Astrocyte (in vitro differentiated cells and primary cell): ENCODE measurements around the gene DDX6. TPM values are rescaled to one million over a fixed set of nuclear protein-coding genes. Genes with fewer than 3 reads are reported as not detected.

Experiments used
- DNase-seq: peaks from one replicate; pipeline ENCODE4 v3.0.0-alpha.2; 2010; ENCODE audit warnings: low read depth
- FAIRE-seq: peaks from 2 replicates; lab custom pipeline; 2011; peaks lifted over from hg19 to GRCh38; lab: Jason Lieb, UNC
- H2AFZ ChIP-seq: 2 replicates; pipeline ENCODE4 v1.6.0; 2012; ENCODE audit warnings: low read depth, low read length, inconsistent platforms
- H3K27ac ChIP-seq: 2 replicates; pipeline ENCODE4 v1.5.1; 2011; ENCODE audit warnings: low read depth, low read length, inconsistent platforms
- H3K27me3 ChIP-seq: 2 replicates; pipeline ENCODE4 v1.6.0; 2011; ENCODE audit warnings: low read length, inconsistent platforms; ENCODE audit not compliant: insufficient read depth
- H3K36me3 ChIP-seq: 2 replicates; pipeline ENCODE4 v1.5.1; 2011; ENCODE audit warnings: low read length, inconsistent platforms; ENCODE audit not compliant: insufficient read depth
- H3K4me1 ChIP-seq: 2 replicates; pipeline ENCODE4 v1.5.1; 2011; ENCODE audit warnings: low read length, inconsistent platforms; ENCODE audit not compliant: insufficient read depth
- H3K4me2 ChIP-seq: 2 replicates; pipeline ENCODE4 v1.6.0; 2012; ENCODE audit warnings: low read length, inconsistent platforms
- H3K4me3 ChIP-seq: 2 replicates; pipeline ENCODE4 v1.5.1; 2011; ENCODE audit warnings: low read depth, mild to moderate bottlenecking, low read length, inconsistent platforms; ENCODE audit not compliant: insufficient read depth
- H3K79me2 ChIP-seq: 2 replicates; pipeline ENCODE4 v1.6.0; 2012; ENCODE audit warnings: mild to moderate bottlenecking, low read length, inconsistent platforms; ENCODE audit not compliant: insufficient read depth
- H3K9ac ChIP-seq: 2 replicates; pipeline ENCODE4 v1.6.0; 2012; ENCODE audit warnings: mild to moderate bottlenecking, low read length, inconsistent platforms
- H3K9me3 ChIP-seq: 2 replicates; pipeline ENCODE4 v1.5.1; 2012; ENCODE audit warnings: low read depth, mild to moderate bottlenecking, low read length, inconsistent platforms; ENCODE audit not compliant: insufficient read depth
- H4K20me1 ChIP-seq: 2 replicates; pipeline ENCODE4 v1.6.0; 2012; ENCODE audit warnings: low read length, inconsistent platforms; ENCODE audit not compliant: insufficient read depth
- H3K27ac Mint-ChIP-seq: one replicate; pipeline ENCODE4 v1.8.0; 2021; ENCODE audit warnings: mild to moderate bottlenecking, mixed read lengths; ENCODE audit not compliant: unreplicated experiment
- H3K27me3 Mint-ChIP-seq: one replicate; pipeline ENCODE4 v1.8.0; 2021; ENCODE audit warnings: low read depth, mixed read lengths; ENCODE audit not compliant: unreplicated experiment
- H3K36me3 Mint-ChIP-seq: one replicate; pipeline ENCODE4 v1.8.0; 2021; ENCODE audit warnings: low read depth, mixed read lengths; ENCODE audit not compliant: unreplicated experiment
- H3K4me1 Mint-ChIP-seq: one replicate; pipeline ENCODE4 v1.8.0; 2021; ENCODE audit warnings: low read depth, mixed read lengths; ENCODE audit not compliant: unreplicated experiment
- H3K4me3 Mint-ChIP-seq: one replicate; pipeline ENCODE4 v1.8.0; 2021; ENCODE audit warnings: mild to moderate bottlenecking, moderate library complexity, mixed read lengths; ENCODE audit not compliant: unreplicated experiment
- H3K9me3 Mint-ChIP-seq: one replicate; pipeline ENCODE4 v1.8.0; 2021; ENCODE audit warnings: mild to moderate bottlenecking, mixed read lengths; ENCODE audit not compliant: unreplicated experiment
- CTCF ChIP-seq: IDR thresholded peaks from 2 replicates; pipeline ENCODE4 v1.5.1; 2011; ENCODE audit warnings: low read depth, mild to moderate bottlenecking, inconsistent platforms, low read length, moderate library complexity; ENCODE audit not compliant: insufficient read depth
- EZH2 ChIP-seq: IDR thresholded peaks from 2 replicates; pipeline ENCODE4 v1.6.1; 2012; ENCODE audit warnings: mild to moderate bottlenecking, low read length, inconsistent platforms; ENCODE audit not compliant: insufficient read depth
- total RNA-seq: library from RNA; stranded (reverse); gene quantifications from 2 replicates; pipeline ENCODE4 v1.2.1, GENCODE V29; 2021

Gene DDX6
- total RNA-seq, 1 donor from 2014 or later = 196 TPM

- no peaks in the 10 kb centered on the region for H3K36me3 Mint-ChIP-seq
- no peak overlapping the region for H3K27ac Mint-ChIP-seq
- Histone ChIP-seq H3K36me3 (no peaks in the 10 kb centered on the region), H3K9me3 (peaks cover 3% of the 10 kb centered on the region), H4K20me1 (no peaks in the 10 kb centered on the region), H3K4me2 (no peak overlapping the region), H2AFZ (no peak overlapping the region), H3K4me3 (no peak overlapping the region), H3K9ac (no peak overlapping the region), H3K79me2 (no peaks in the 10 kb centered on the region), H3K27ac (no peak overlapping the region), H3K4me1 (peaks cover 3% of the 10 kb centered on the region), H3K27me3 (peaks cover 11% of the 10 kb centered on the region)
- FAIRE-seq (no peak), DNase-seq (no peak)
- H3K4me1 Mint-ChIP-seq = no peaks in the 10 kb centered on the region
- no peak overlapping the region for H3K4me3 Mint-ChIP-seq
- TF ChIP-seq EZH2 = no peak
- TF ChIP-seq CTCF = no peak
- peaks cover 16% of the 10 kb centered on the region for H3K27me3 Mint-ChIP-seq
- H3K9me3 Mint-ChIP-seq = peaks cover 4% of the 10 kb centered on the region
Observed at GRCh38 chr11:118703563-118704106, 87.3 kb downstream of the DDX6 start.

GRCh38 chr11:118699506-118700220 lies 91.3 kb downstream of the DDX6 start:
- H4K20me1 ChIP-seq = no peaks in the 10 kb centered on the region
- H3K4me1 Mint-ChIP-seq = no peaks in the 10 kb centered on the region
- no peaks in the 10 kb centered on the region for H3K27me3 Mint-ChIP-seq
- H3K9me3 ChIP-seq = peaks cover 3% of the 10 kb centered on the region
- H3K4me1 ChIP-seq = no peaks in the 10 kb centered on the region
- H3K4me3 Mint-ChIP-seq = no peak overlapping the region
- H3K4me2 ChIP-seq = no peak overlapping the region
- H2AFZ ChIP-seq = no peak overlapping the region
- no peak overlapping the region for H3K9ac ChIP-seq
- no peaks in the 10 kb centered on the region for H3K27me3 ChIP-seq
- DNase-seq = no peak
- no peak for TF ChIP-seq CTCF
- H3K36me3 ChIP-seq = no peaks in the 10 kb centered on the region
- no peaks in the 10 kb centered on the region for H3K9me3 Mint-ChIP-seq
- no peak overlapping the region for H3K4me3 ChIP-seq
- H3K27ac Mint-ChIP-seq = no peak overlapping the region
- H3K36me3 Mint-ChIP-seq = no peaks in the 10 kb centered on the region
- H3K27ac ChIP-seq = no peak overlapping the region
- no peak for FAIRE-seq
- no peaks in the 10 kb centered on the region for H3K79me2 ChIP-seq

Other genes with a start within 250 kb of the DDX6 start
- 14.0 and 16.5 TPM in 2 replicates for gene IFT46, start 225.2 kb downstream of the DDX6 start, total RNA-seq
- 255 and 289 TPM in 2 replicates for gene ARCN1, start 218.8 kb downstream of the DDX6 start, total RNA-seq
- 179 and 194 TPM in 2 replicates for gene PHLDB1, start 183.5 kb downstream of the DDX6 start, total RNA-seq
- gene TREH, start 111.5 kb downstream of the DDX6 start, total RNA-seq = not detected in 2 replicates
- 0.07 and 0.12 TPM in 2 replicates for gene CXCR5, start 92.7 kb upstream of the DDX6 start, total RNA-seq
- 128 and 138 TPM in 2 replicates for gene BCL9L, start 134.8 kb upstream of the DDX6 start, total RNA-seq
- 0.43 TPM in 1 of 2 replicates, not detected in the other for gene UPK2, start 165.1 kb upstream of the DDX6 start, total RNA-seq
- gene FOXR1, start 180.6 kb upstream of the DDX6 start, total RNA-seq = not detected in 2 replicates
- gene CENATAC, start 207.0 kb upstream of the DDX6 start, total RNA-seq = 15.6 and 25.4 TPM in 2 replicates
- 643 and 750 TPM in 2 replicates for gene RPS25, start 227.2 kb upstream of the DDX6 start, total RNA-seq
- gene TRAPPC4, start 227.6 kb upstream of the DDX6 start, total RNA-seq = 88.3 and 88.6 TPM in 2 replicates
- gene SLC37A4, start 239.7 kb upstream of the DDX6 start, total RNA-seq = 8.7 and 11.7 TPM in 2 replicates